ENCODE results near the gene PRDM4.

Gene PRDM4

GRCh38 chr12:107760207-107760808 lies 629 bp downstream of the PRDM4 start:
- peak in 1 of 2 experiments; percentile 30 for DNase-seq (ENCODE audit: low read depth in 1 of 2, low spot score in 1 of 2)
- no peaks in the 10 kb centered on the region for H3K27me3 ChIP-seq (ENCODE audit: insufficient read depth, poor library complexity, severe bottlenecking)
- H3K27ac ChIP-seq (replicated peaks): peak overlapping the region; percentile 83
- peak overlapping the region; percentile 89 for H3K4me3 ChIP-seq (replicated peaks; ENCODE audit: insufficient read depth, low read length)
- TF ChIP-seq REST (IDR thresholded peaks at IDR 0.05; ENCODE audit: insufficient replicate concordance, low read depth) (no peak), POLR2AphosphoS5 (IDR thresholded peaks at IDR 0.05; ENCODE audit: low read depth) (no peak), GABPA (IDR thresholded peaks at IDR 0.05; ENCODE audit: low read depth) (no peak), CTCF (IDR thresholded peaks at IDR 0.05; ENCODE audit: insufficient read depth, low read length) (no peak), SPI1 (IDR thresholded peaks at IDR 0.05; ENCODE audit: borderline replicate concordance, low read depth) (no peak)

GRCh38 chr12:107759410-107759809 lies 1.5 kb downstream of the PRDM4 start:
- Histone ChIP-seq H3K4me3 (replicated peaks; ENCODE audit: insufficient read depth, low read length) (peak overlapping the region; percentile 89), H3K27me3 (ENCODE audit: insufficient read depth, poor library complexity, severe bottlenecking) (no peaks in the 10 kb centered on the region), H3K27ac (replicated peaks) (peak overlapping the region; percentile 83)
- TF ChIP-seq SPI1 (IDR thresholded peaks at IDR 0.05; ENCODE audit: borderline replicate concordance, low read depth): no peak
- TF ChIP-seq POLR2AphosphoS5 (IDR thresholded peaks at IDR 0.05; ENCODE audit: low read depth): no peak
- TF ChIP-seq GABPA (IDR thresholded peaks at IDR 0.05; ENCODE audit: low read depth): no peak
- no peak for TF ChIP-seq CTCF (IDR thresholded peaks at IDR 0.05; ENCODE audit: insufficient read depth, low read length)
- TF ChIP-seq REST (IDR thresholded peaks at IDR 0.05; ENCODE audit: insufficient replicate concordance, low read depth): no peak
- DNase-seq (ENCODE audit: low read depth in 1 of 2, low spot score in 1 of 2): peak; percentile 50

- no peak for DNase-seq (ENCODE audit: low read depth in 1 of 2, low spot score in 1 of 2)
- H3K27me3 ChIP-seq (ENCODE audit: insufficient read depth, poor library complexity, severe bottlenecking): no peaks in the 10 kb centered on the region
- TF ChIP-seq GABPA (IDR thresholded peaks at IDR 0.05; ENCODE audit: low read depth): no peak
- no peak for TF ChIP-seq SPI1 (IDR thresholded peaks at IDR 0.05; ENCODE audit: borderline replicate concordance, low read depth)
- TF ChIP-seq REST (IDR thresholded peaks at IDR 0.05; ENCODE audit: insufficient replicate concordance, low read depth): no peak
- TF ChIP-seq POLR2AphosphoS5 (IDR thresholded peaks at IDR 0.05; ENCODE audit: low read depth): no peak
- no peak for TF ChIP-seq CTCF (IDR thresholded peaks at IDR 0.05; ENCODE audit: insufficient read depth, low read length)
- no peak overlapping the region for H3K4me3 ChIP-seq (replicated peaks; ENCODE audit: insufficient read depth, low read length)
- no peak overlapping the region for H3K27ac ChIP-seq (replicated peaks)
Observed at GRCh38 chr12:107749083-107749482, 11.9 kb downstream of the PRDM4 start.

All from HL-60 (cell line).